HepG2 (cell line): Measurements from ENCODE around the gene RPF1. TPM values are rescaled to one million over a fixed set of nuclear protein-coding genes. Genes with fewer than 3 reads are reported as not detected.

ENCODE experiments used
- ATAC-seq: fragments of 200-7000 bp; cut with Tn5 transposase; 3 replicates; pipeline ENCODE4 v1.9.1; 2020; ENCODE audit warnings: mild to moderate bottlenecking, moderate library complexity
- BruUV-seq: library from RNA; stranded (reverse); fragments of 400-500 nt; replicated peaks from 2 replicates; lab custom pipeline; 2021; lab: Mats Ljungman, UMichigan
- CTCF ChIA-PET: fragments of 300-600 bp; formaldehyde crosslinking; extraction: SDS; loops from one replicate; lab custom pipeline; 2021; ENCODE audit warnings: low total read pairs, inconsistent platforms, low intra/inter-chr PET ratio; lab: Yijun Ruan, JAX
- POLR2A ChIA-PET: fragments of 350-600 bp; sonication (Branson Sonifier 250); formaldehyde crosslinking; loops from one replicate; lab custom pipeline; 2020; ENCODE audit warnings: antibody characterized with exemption, inconsistent platforms; lab: Yijun Ruan, JAX
- DNase-seq: peaks from one replicate; pipeline ENCODE4 v3.0.0-alpha.2; 2015; ENCODE audit warnings: low spot score
- FAIRE-seq: peaks from 3 replicates; lab custom pipeline; 2011; peaks lifted over from hg19 to GRCh38; lab: Jason Lieb, UNC
- H2AFZ ChIP-seq: one replicate; pipeline ENCODE4 v1.6.1; 2011; ENCODE audit warnings: low read length, inconsistent platforms
- H3K27ac ChIP-seq: fragments of 300-600 bp; 3 replicates; pipeline ENCODE4 v1.8.0; 2011; ENCODE audit warnings: mixed run types, mild to moderate bottlenecking, mixed read lengths, low read length, inconsistent platforms; ENCODE audit not compliant: insufficient read depth; ENCODE audit errors: extremely low read length
- H3K27me3 ChIP-seq, 2 experiments: fragments of 200-600 bp in 1 of 2; 2 replicates in 1 of 2; 3 replicates in 1 of 2; pipeline versions ENCODE4 v1.6.0 to v1.8.0; 2011; ENCODE audit warnings: low read length in 2 of 2, mild to moderate bottlenecking in 2 of 2, moderate library complexity in 2 of 2, inconsistent platforms in 1 of 2; ENCODE audit not compliant: insufficient read depth in 2 of 2, control insufficient read depth in 1 of 2
- H3K36me3 ChIP-seq, 2 experiments: fragments of 200-600 bp in 1 of 2; replicated peaks in 1 of 2; 2 replicates in 1 of 2; 3 replicates in 1 of 2; pipeline versions ENCODE4 v1.5.1 to v1.8.0; 2011; ENCODE audit warnings: low read length in 2 of 2, inconsistent platforms in 1 of 2; ENCODE audit not compliant: insufficient read depth in 2 of 2, control insufficient read depth in 1 of 2
- H3K4me1 ChIP-seq: 2 replicates; pipeline ENCODE4 v1.5.1; 2012; ENCODE audit warnings: low read length, inconsistent platforms; ENCODE audit not compliant: insufficient read depth
- H3K4me2 ChIP-seq: 2 replicates; pipeline ENCODE4 v1.6.0; 2011; ENCODE audit warnings: low read depth, low read length, inconsistent platforms
- H3K4me3 ChIP-seq, 3 experiments: fragments of 200-600 bp in 1 of 3; sonication (generic), shearing (Covaris generic) in 1 of 3; replicated peaks in 1 of 3; 2 replicates each; pipeline ENCODE4 v1.5.1; 2011 to 2016; ENCODE audit warnings: low read length in 3 of 3, inconsistent platforms in 2 of 3, low read depth in 2 of 3, mild to moderate bottlenecking in 2 of 3, control low read depth in 1 of 3, mixed read lengths in 1 of 3; ENCODE audit not compliant: insufficient read depth in 1 of 3
- H3K79me2 ChIP-seq: one replicate; pipeline ENCODE4 v1.6.1; 2011; ENCODE audit warnings: low read length, inconsistent platforms; ENCODE audit not compliant: insufficient read depth
- H3K9ac ChIP-seq: 2 replicates; pipeline ENCODE4 v1.6.0; 2011; ENCODE audit warnings: mild to moderate bottlenecking, low read depth, low read length, inconsistent platforms; ENCODE audit not compliant: insufficient read depth
- H3K9me3 ChIP-seq: 2 replicates; pipeline ENCODE4 v1.5.1; 2012; ENCODE audit warnings: mild to moderate bottlenecking, low read length
- H4K20me1 ChIP-seq: 2 replicates; pipeline ENCODE4 v1.6.0; 2011; ENCODE audit warnings: inconsistent platforms, mild to moderate bottlenecking, low read length, moderate library complexity; ENCODE audit not compliant: insufficient read depth
- FOXK2 ChIP-seq: fragments of 450-650 bp; IDR thresholded peaks from 2 replicates; pipeline ENCODE4 v1.6.1; 2016
- NCOA5 ChIP-seq: sonication (generic); formaldehyde crosslinking; IDR thresholded peaks from 2 replicates; pipeline ENCODE4 v1.4.0; 2020; ENCODE audit warnings: missing genetic modification reagents
- SMC3 ChIP-seq: IDR thresholded peaks from 2 replicates; pipeline ENCODE4 v1.6.1; 2011; ENCODE audit warnings: low read length, improper control_type of control experiment
- STAG1 ChIP-seq: sonication (generic); formaldehyde crosslinking; IDR thresholded peaks from 2 replicates; pipeline ENCODE4 v1.4.0; 2020; ENCODE audit warnings: missing genetic modification reagents
- ZNF577 ChIP-seq: sonication (generic); formaldehyde crosslinking; IDR thresholded peaks from 2 replicates; pipeline ENCODE4 v1.4.0; 2020; ENCODE audit warnings: mild to moderate bottlenecking, low read depth, missing genetic modification reagents, borderline replicate concordance
- WGBS: methylation state at CpG from one replicate; pipeline ENCODE4 v1.1.6; 2017; ENCODE audit warnings: low lambda C conversion rate; 5-methylcytosine and 5-hydroxymethylcytosine counted together
- in situ Hi-C: cut with HindIII; loops from 2 replicates; pipeline ENCODE4 v1.10.0; 2017; ENCODE audit warnings: low pct_unique_long_range_greater_than_20kb; ENCODE audit not compliant: extremely low pct_ligation_motif_present
- intact Hi-C: fragments of 100-400 bp; cut with micrococcal nuclease; formaldehyde crosslinking; loops from one replicate; pipeline ENCODE4 v1.10.0; 2022; ENCODE audit not compliant: unreplicated experiment
- polyA plus RNA-seq, 8 experiments: library from polyadenylated mRNA; depleted of rRNA in 3 of 8; stranded (reverse) in 7 of 8; unstranded in 1 of 8; fragments of >200 nt; fragmentation: Illumina TruSeq in 4 of 8; extraction: Trizol in 4 of 8; gene quantifications; 2 replicates each; pipeline versions ENCODE4 v1.2.1 to v1.2.3, GENCODE V29; 2011 to 2016; ENCODE audit warnings: low read depth in 4 of 8, missing spikeins in 1 of 8, mixed read lengths in 1 of 8; ENCODE audit not compliant: insufficient read depth in 1 of 8
- total RNA-seq, 5 experiments: library from RNA; depleted of rRNA; stranded (reverse); fragments of >200 nt; fragmentation: Illumina TruSeq; extraction: Trizol; gene quantifications; 2 replicates each; pipeline ENCODE4 v1.2.3, GENCODE V29; 2016; ENCODE audit warnings: low read depth in 1 of 5
- TF ChIP-seq, protein P1 (sequence below): sonication (generic); formaldehyde crosslinking; IDR thresholded peaks from 2 replicates; pipeline ENCODE4 v1.5.0; 2020; ENCODE audit warnings: mild to moderate bottlenecking, missing genetic modification reagents, moderate library complexity

RPF1 gene
- total and polyA plus RNA-seq, 2 of the 13 experiments (the other 11 are each of a cell fraction or from before 2014, with no cell fraction given): 23.0 to 39.0 TPM

DNA sequence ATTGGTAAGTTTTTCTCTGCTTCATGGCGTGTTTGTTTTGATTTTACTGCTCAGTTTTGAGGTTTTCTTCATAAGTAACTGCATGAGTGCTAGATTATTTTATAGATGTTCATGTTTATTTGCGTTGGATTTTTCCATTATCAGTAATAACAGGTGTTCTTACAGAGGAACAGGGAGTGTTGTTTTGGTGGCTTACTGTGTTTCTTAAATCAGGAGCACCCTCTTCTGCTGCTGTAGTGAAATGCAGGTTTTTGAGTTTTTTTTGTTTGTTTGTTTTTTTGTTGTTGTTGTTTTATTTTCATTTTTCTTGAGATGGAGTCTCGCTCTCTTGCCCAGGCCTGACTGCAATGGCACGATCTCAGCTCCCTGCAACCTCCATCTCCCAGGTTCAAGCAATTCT, 62.6 kb downstream of the RPF1 start:
- Histone ChIP-seq H3K79me2 (no peaks in the 10 kb centered on the region), H3K4me2 (no peak overlapping the region), H3K9ac (no peak overlapping the region), H2AFZ (no peak overlapping the region), H3K36me3 (no peaks in the 10 kb centered on the region), H3K9me3 (no peaks in the 10 kb centered on the region), H3K27ac (no peak overlapping the region), H3K27me3 (no peaks in the 10 kb centered on the region), H4K20me1 (no peaks in the 10 kb centered on the region), H3K4me3 (no peak overlapping the region), H3K4me1 (no peaks in the 10 kb centered on the region)
- no peak for ATAC-seq
- POLR2A ChIA-PET: no interaction called here
- DNase-seq: no peak
- WGBS: 92% methylated on average over 4 of the region's 4 CpGs
- FAIRE-seq: no peak
- BruUV-seq: no TSS peak
- in situ Hi-C loops (no loop called here), intact Hi-C loops (loop anchor here (1.0 to 10.0 kb wide), 4 partner anchors 34 to 607 kb away; partner anchors contain the start of genes GNG5, RPF1 and SPATA1)
- TF ChIP-seq STAG1 (CRISPR knock-in tag) (peak; percentile 61), SMC3 (peak; percentile 24; the same call in 1 of the 2 replicates), FOXK2 (no peak), NCOA5 (CRISPR knock-in tag) (no peak), ZNF577 (CRISPR knock-in tag) (no peak)
- TF ChIP-seq, protein P1, sequence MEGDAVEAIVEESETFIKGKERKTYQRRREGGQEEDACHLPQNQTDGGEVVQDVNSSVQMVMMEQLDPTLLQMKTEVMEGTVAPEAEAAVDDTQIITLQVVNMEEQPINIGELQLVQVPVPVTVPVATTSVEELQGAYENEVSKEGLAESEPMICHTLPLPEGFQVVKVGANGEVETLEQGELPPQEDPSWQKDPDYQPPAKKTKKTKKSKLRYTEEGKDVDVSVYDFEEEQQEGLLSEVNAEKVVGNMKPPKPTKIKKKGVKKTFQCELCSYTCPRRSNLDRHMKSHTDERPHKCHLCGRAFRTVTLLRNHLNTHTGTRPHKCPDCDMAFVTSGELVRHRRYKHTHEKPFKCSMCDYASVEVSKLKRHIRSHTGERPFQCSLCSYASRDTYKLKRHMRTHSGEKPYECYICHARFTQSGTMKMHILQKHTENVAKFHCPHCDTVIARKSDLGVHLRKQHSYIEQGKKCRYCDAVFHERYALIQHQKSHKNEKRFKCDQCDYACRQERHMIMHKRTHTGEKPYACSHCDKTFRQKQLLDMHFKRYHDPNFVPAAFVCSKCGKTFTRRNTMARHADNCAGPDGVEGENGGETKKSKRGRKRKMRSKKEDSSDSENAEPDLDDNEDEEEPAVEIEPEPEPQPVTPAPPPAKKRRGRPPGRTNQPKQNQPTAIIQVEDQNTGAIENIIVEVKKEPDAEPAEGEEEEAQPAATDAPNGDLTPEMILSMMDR: peak; percentile 50
- CTCF ChIA-PET: no interaction called here

Other genes with a start within 250 kb of the RPF1 start
- 0.18 TPM in 2 replicates for gene SAMD13, start 177.6 kb upstream of the RPF1 start, total RNA-seq (2016; rRNA removed; fragmentation: Illumina TruSeq; extraction: Trizol)
- gene SAMD13, start 177.6 kb upstream of the RPF1 start, polyA plus RNA-seq (2011; rRNA removed): 0.09 TPM in 1 of 2 replicates, not detected in the other
- not detected in 2 replicates for gene DNASE2B, start 80.8 kb upstream of the RPF1 start, total RNA-seq (2016; rRNA removed; fragmentation: Illumina TruSeq; extraction: Trizol)
- gene DNASE2B, start 80.8 kb upstream of the RPF1 start, polyA plus RNA-seq (2011; rRNA removed): not detected in 2 replicates
- 1.1 and 1.4 TPM in 2 replicates for gene SPATA1, start 27.1 kb downstream of the RPF1 start, total RNA-seq (2016; rRNA removed; fragmentation: Illumina TruSeq; extraction: Trizol)
- 0.70 and 0.93 TPM in 2 replicates for gene SPATA1, start 27.1 kb downstream of the RPF1 start, polyA plus RNA-seq (2011; rRNA removed)
- 137 and 176 TPM in 2 replicates for gene GNG5, start 27.3 kb downstream of the RPF1 start, total RNA-seq (2016; rRNA removed; fragmentation: Illumina TruSeq; extraction: Trizol)
- 84.5 and 103 TPM in 2 replicates for gene GNG5, start 27.3 kb downstream of the RPF1 start, polyA plus RNA-seq (2011; rRNA removed)
- 4.2 and 4.7 TPM in 2 replicates for gene CTBS, start 95.2 kb downstream of the RPF1 start, total RNA-seq (2016; rRNA removed; fragmentation: Illumina TruSeq; extraction: Trizol)
- gene CTBS, start 95.2 kb downstream of the RPF1 start, polyA plus RNA-seq (2011; rRNA removed): 9.5 and 12.4 TPM in 2 replicates
- 23.7 and 38.8 TPM in 2 replicates for gene SSX2IP, start 211.2 kb downstream of the RPF1 start, total RNA-seq (2016; rRNA removed; fragmentation: Illumina TruSeq; extraction: Trizol)
- 2.7 and 2.8 TPM in 2 replicates for gene SSX2IP, start 211.2 kb downstream of the RPF1 start, polyA plus RNA-seq (2011; rRNA removed)